LoVo (cell line): ENCODE results near the gene CERKL.
"Not testable (repeated sequence)": the region's sequence is repeated elsewhere in the genome, so short reads cannot be mapped to it uniquely, and the experiment has no call there.

Experiments used
- DNase-seq: peaks from one replicate; pipeline ENCODE4 v3.0.0-alpha.2; 2016; ENCODE audit warnings: low spot score

Gene CERKL, protein sequence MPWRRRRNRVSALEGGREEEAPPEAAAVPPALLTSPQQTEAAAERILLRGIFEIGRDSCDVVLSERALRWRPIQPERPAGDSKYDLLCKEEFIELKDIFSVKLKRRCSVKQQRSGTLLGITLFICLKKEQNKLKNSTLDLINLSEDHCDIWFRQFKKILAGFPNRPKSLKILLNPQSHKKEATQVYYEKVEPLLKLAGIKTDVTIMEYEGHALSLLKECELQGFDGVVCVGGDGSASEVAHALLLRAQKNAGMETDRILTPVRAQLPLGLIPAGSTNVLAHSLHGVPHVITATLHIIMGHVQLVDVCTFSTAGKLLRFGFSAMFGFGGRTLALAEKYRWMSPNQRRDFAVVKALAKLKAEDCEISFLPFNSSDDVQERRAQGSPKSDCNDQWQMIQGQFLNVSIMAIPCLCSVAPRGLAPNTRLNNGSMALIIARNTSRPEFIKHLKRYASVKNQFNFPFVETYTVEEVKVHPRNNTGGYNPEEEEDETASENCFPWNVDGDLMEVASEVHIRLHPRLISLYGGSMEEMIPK

DNA sequence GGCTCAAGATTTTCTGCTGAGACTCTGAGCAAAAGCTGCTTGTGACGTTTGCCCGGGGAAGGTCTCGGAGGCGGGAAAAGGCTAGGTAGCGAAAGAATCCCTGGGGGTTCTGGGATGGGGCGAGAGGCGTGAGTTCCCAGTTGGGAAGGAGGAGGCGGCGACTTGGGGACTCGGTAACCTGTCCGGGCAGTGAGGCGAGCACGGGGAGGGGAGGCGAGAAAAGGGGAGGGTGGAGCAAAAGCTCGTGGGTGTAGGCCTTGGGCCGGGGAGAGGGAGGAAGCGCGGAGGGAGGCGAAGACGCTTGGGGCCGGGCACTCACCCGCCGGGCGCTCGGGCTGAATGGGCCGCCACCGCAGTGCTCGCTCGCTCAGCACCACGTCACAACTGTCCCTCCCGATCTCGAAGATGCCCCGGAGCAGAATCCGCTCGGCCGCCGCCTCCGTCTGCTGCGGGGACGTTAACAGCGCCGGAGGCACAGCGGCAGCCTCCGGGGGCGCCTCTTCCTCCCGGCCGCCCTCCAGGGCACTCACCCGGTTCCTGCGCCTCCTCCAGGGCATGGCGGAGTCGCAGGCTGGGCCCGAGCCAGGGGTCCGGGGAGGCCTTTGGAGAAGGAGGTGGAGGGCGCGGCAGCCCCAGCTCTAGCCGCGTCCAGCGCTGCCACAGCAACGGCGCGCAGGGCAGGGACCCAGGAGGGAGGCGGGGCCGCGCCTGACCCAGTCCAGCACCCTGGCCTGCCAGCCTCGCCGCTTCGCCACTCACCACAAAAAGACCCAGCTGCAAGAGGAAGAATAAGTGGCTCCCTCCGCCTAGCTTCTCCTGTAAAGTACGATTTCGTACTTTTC is at the start of gene CERKL:
TSS of gene CERKL (minus strand) at position 656 of the 842 bp plus-strand sequence. CDS start at position 557, 99 bp downstream.
- no peak for DNase-seq

DNA sequence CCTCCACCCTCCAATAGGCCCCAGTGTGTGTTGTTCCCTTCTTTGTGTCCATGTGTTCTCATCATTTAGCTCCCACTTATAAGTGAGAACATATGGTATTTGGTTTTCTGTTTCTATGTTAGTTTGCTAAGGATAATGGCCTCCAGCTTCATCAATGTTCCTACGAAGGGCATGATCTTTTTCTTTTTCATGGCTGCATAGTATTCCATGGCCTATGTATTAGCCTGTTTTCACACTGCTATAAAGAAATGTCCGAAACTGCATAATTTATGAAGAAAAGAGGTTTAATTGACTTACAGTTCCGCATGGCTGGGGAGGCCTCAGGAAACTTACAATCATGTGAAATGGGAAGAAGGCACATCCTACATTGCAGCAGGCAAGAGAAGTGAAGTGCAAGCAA is 45.6 kb upstream of the CERKL start:
- not testable (repeated sequence) for DNase-seq

- DNase-seq = no peak
Observed at GRCh38 chr2:181698223-181698622, 41.3 kb upstream of the CERKL start.

DNA sequence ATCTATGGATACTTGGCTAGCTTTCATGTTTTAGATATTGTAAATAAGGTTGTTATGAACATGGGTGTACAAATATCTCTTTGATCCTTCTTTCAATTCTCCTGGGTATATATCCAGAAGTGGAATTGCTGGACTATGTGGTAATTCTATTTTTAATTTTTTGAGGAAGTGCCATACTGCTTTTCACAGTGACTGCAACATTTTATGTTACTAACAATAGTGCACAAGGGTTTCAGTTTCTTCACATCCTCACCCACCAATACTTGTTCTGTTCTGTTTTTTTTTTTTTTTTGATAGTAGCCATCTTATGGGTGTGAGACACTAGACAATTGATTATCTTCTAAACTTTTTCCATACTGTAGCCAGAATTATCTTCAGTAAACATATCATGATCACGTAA is 40.7 kb upstream of the CERKL start:
- no peak for DNase-seq

GRCh38 chr2:181697126-181697525 is 40.2 kb upstream of the CERKL start:
- DNase-seq = no peak

- DNase-seq = no peak
Observed at GRCh38 chr2:181694271-181694670, 37.4 kb upstream of the CERKL start.

DNA sequence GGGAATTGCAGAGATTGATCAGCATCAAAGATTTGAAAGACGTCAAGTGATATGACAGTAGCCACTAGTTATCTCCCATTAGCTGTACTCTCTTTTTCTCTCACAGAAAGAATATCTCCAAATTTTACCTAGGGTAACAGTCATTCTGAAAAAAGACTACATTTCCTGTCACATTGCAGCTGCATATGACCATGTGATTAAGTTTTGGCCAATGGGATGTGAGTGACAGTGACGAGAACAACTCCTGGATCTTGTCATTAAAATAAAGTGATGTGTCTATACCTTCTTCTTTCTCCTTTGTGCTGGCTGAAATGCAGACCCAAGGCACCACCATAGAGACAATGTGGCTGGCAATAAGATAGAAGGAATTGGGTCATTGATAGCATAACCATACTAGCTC is 34.0 kb upstream of the CERKL start:
- no peak for DNase-seq

DNA sequence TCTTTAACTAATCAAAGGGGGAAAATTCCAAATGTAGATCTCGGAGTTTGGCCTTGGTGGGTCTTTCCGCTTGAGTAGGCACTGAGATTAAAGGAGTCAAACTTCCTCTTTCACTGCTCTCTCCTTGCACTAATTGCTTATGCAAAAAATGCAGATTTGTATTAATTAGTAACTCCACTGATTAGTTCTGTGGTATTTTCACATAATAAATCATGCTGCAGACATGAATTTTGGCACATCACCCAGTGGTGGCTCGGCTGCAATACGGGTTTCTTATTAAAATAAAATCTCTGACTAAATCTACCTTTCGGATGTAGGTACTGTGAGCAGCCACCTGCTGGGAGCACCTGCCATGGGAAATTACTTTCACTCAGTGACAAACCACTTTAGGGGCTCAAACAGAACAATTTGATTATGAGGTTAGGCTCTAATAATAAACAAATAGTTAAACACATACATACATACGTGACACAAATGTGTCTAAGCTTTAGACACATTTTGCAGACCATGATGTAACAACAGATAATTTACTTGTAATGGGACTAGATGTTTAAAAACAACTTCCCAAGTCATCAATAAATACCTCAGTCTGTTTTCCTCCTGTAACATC is 29.8 kb upstream of the CERKL start:
- DNase-seq = no peak

GRCh38 chr2:181685150-181685688 is 28.3 kb upstream of the CERKL start:
- DNase-seq = no peak

DNA sequence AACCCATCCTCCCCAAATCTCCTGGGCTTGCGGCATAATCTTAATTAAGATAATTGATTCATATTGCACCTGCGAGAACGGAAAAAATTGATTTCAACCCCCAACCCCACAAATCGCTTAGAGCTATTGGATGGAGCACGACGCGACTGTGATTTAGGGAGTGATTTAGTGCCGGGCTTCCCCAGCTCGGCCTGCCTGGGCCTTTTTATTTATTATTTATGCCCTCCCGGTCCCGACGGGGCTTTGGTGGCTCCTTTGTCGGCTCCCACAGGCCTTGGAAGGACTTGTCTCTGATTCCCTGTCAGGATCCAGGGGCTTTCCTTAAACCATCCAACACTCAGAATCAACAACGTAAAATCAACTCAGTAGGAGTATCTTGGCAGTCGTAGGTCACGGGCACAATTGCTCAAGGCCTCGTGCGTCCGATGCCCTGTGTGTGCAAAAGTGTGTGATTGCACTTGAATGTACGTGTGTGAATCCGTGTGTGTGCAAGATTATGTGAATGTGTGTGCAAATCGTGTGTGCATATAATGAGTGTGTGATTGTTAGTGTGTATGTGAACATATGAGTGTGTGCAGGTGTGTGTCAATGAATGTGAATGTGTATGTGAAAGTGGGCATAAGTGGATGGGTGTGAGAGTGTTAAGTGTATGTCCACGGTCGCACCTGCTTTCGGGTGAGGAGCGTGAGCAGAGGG is 27.7 kb upstream of the CERKL start:
- no peak for DNase-seq

- no peak for DNase-seq
Observed at GRCh38 chr2:181683518-181684453, 26.9 kb upstream of the CERKL start.

DNA sequence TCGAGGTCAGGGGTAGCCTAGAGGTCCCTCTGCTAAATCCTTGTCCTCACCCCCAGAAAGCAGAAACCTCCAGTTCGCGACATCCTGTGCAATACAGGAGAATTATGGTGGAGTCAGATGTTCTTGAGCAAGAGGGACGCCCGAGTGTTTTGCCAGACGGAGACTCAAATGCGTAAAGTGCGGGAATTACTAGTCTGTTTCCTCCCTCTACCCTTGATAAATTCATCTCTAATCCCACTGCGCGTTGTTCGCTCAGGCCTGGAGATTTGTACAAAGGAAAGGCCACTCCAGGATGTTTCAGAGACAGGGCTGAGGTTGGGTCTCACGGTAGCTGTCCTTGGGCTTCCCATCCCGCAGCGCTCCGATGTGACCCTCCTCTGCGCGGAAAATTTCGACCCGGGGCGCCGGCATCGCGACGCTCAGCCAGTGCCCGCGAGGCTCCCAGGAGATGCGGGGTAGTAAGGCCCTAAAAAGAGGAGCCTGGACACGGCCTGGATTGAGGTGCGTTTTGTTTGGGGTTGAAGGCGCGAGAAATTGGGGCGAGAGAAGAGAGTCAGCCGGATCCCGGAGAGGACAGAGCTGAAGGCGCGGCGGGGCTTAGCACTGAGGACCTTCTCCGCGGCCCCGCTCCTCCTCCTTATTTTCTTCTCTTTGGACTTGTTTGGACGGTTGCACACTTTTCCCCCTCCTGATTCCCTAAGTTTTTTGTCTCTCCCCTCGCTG is 26.1 kb upstream of the CERKL start:
- no peak for DNase-seq

- DNase-seq = no peak
Observed at GRCh38 chr2:181682026-181682789, 25.3 kb upstream of the CERKL start.

GRCh38 chr2:181680937-181681811 is 24.3 kb upstream of the CERKL start:
- no peak for DNase-seq

DNA sequence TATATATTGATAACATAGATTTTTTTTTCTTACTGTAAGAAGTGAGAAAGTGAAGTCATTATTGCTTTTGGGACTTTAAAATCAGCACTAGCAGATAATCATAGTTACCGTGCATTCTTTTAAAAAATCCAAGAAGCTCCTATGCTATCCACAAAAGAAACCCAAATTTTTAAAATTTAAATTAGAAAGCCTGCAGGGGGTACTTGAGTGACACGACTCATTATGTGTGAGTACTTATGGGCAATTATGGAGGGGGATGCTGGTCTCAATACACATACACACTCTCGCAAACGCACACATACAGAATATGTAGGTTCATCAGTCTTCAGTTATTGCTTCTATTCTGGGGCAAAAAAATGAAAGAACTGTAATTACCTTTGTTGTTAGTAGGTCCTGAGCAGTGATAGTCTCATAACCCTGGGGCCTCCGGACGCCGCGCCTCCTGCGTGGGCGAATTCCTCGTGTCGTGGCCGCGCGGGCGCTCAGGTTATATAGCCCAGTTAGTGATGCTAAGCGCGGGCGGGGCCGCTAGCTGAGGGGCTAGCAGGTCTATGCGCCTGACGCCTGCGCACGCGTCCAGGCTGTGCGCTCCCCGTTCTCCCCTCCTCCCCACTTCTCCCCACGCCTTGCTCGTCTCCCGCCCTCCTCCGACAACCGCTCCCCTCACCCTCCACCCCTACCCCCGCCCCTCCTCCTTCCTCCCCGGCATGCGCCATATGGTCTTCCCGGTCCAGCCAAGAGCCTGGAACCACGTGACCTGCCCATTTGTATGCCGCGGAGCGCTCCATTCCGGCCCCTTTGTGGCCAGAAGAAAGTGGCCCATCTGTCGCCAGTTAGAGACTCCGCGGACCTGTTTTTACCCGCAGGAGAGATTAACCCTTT is 23.4 kb upstream of the CERKL start, which contains the start of gene NEUROD1:
TSS of gene NEUROD1 (minus strand) at position 463 of the 882 bp plus-strand sequence. CDS start 1,657 bp downstream, outside the sequence.
- no peak for DNase-seq

DNA sequence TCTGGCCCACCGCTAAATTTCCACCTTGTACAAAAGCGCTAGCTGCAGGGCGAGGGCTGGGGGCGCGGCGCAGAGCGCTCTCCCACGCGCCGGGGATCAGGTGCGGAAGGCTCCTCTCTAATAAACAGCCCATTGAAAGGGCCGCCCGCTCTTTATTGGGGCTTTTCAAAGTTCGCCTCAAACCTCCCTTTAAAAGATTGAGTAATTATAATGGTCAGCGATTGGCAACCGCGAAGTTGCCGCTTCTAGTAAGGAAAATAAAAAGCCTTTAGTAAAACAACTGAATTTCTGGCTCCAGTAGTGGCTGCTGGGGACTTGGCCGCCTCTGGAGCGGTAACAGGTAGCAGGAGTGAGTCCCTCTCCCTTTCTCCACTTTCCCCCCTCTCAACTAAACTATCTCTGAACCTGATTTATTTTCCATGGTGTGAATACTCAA is 22.7 kb upstream of the CERKL start:
- DNase-seq = no peak
